H1 (cell line): ENCODE results near the gene KIF5A. TPM values are rescaled to one million over a fixed set of nuclear protein-coding genes. Genes with fewer than 3 reads are reported as not detected.
A peak's percentile ranks its signal among the peaks of the same experiment; 100 is the strongest.

ENCODE experiments used
- CTCF ChIA-PET: fragments of 300-600 bp; sonication (Branson Sonifier 250); formaldehyde crosslinking; loops from one replicate; lab custom pipeline; 2021; ENCODE audit not compliant: partially characterized antibody; lab: Charles Lee
- POLR2A ChIA-PET: fragments of 300-600 bp; sonication (Branson Sonifier 250); formaldehyde crosslinking; loops from one replicate; lab custom pipeline; 2021; ENCODE audit warnings: inconsistent platforms; ENCODE audit not compliant: partially characterized antibody; lab: Charles Lee
- DNase-seq, 2 experiments: peaks; one replicate each; pipeline versions ENCODE4 v3.0.0 to v3.0.0-alpha.2; 2010 to 2022; ENCODE audit warnings: low spot score in 2 of 2, low read depth in 1 of 2, mixed read lengths in 1 of 2
- FAIRE-seq: peaks from 2 replicates; lab custom pipeline; 2011; peaks lifted over from hg19 to GRCh38; lab: Jason Lieb, UNC
- H2AFZ ChIP-seq: 2 replicates; pipeline ENCODE4 v1.8.1; 2012; ENCODE audit warnings: low read length, inconsistent platforms
- H2AK5ac ChIP-seq: 2 replicates; pipeline ENCODE4 v1.6.1; 2013; ENCODE audit warnings: low read depth, low read length
- H2BK120ac ChIP-seq: replicated peaks from 2 replicates; pipeline ENCODE3; 2013; ENCODE audit warnings: low read depth, low read length, inconsistent platforms
- H2BK12ac ChIP-seq: 2 replicates; pipeline ENCODE4 v1.6.1; 2013; ENCODE audit warnings: low read depth, low read length
- H2BK15ac ChIP-seq: 2 replicates; pipeline ENCODE4 v1.6.1; 2013; ENCODE audit warnings: low read length
- H2BK20ac ChIP-seq: 2 replicates; pipeline ENCODE4 v1.6.1; 2013; ENCODE audit warnings: low read length
- H2BK5ac ChIP-seq: 2 replicates; pipeline ENCODE4 v1.6.1; 2013; ENCODE audit warnings: low read depth, low read length
- H3K14ac ChIP-seq: 2 replicates; pipeline ENCODE4 v1.6.1; 2013; ENCODE audit warnings: inconsistent platforms; ENCODE audit not compliant: insufficient read length
- H3K18ac ChIP-seq: 2 replicates; pipeline ENCODE4 v1.6.1; 2013; ENCODE audit warnings: low read length; ENCODE audit errors: extremely low read depth
- H3K23ac ChIP-seq: 2 replicates; pipeline ENCODE4 v1.6.1; 2013; ENCODE audit warnings: inconsistent platforms; ENCODE audit not compliant: insufficient read length
- H3K23me2 ChIP-seq: 2 replicates; pipeline ENCODE4 v1.6.1; 2013; ENCODE audit warnings: low read depth, low read length
- H3K27ac ChIP-seq: 2 replicates; pipeline ENCODE4 v1.6.1; 2011; ENCODE audit warnings: low read depth, low read length, inconsistent platforms
- H3K27me3 ChIP-seq, 4 experiments: replicated peaks in 1 of 4; 1 replicate in 1 of 4; 2 replicates in 3 of 4; pipeline versions ENCODE4 v1.6.1 to v1.8.1; 2011 to 2013; ENCODE audit warnings: low read length in 3 of 4, mild to moderate bottlenecking in 3 of 4, inconsistent platforms in 2 of 4, mixed read lengths in 2 of 4, moderate library complexity in 1 of 4; ENCODE audit not compliant: control insufficient read depth in 3 of 4, insufficient read depth in 3 of 4; ENCODE audit errors: extremely low read depth in 1 of 4
- H3K36me3 ChIP-seq, 4 experiments: 2 replicates each; pipeline versions ENCODE4 v1.6.1 to v1.8.1; 2011 to 2013; ENCODE audit warnings: mild to moderate bottlenecking in 4 of 4, low read length in 3 of 4, moderate library complexity in 2 of 4, control low read depth in 1 of 4, inconsistent platforms in 1 of 4; ENCODE audit not compliant: insufficient read depth in 4 of 4, control insufficient read depth in 2 of 4
- H3K4ac ChIP-seq: replicated peaks from 2 replicates; pipeline ENCODE3; 2013; ENCODE audit warnings: low read length, low read depth, mixed read lengths, inconsistent platforms; ENCODE audit not compliant: insufficient read length
- H3K4me1 ChIP-seq, 4 experiments: replicated peaks in 1 of 4; 1 replicate in 1 of 4; 2 replicates in 3 of 4; pipeline versions ENCODE4 v1.6.1 to v1.8.1; 2011 to 2013; ENCODE audit warnings: low read length in 3 of 4, inconsistent platforms in 2 of 4, mixed read lengths in 1 of 4; ENCODE audit not compliant: insufficient read depth in 4 of 4, control insufficient read depth in 3 of 4
- H3K4me2 ChIP-seq, 2 experiments: 2 replicates each; pipeline versions ENCODE4 v1.6.1 to v1.8.1; 2011 to 2013; ENCODE audit warnings: low read depth in 2 of 2, low read length in 2 of 2, control low read depth in 1 of 2, inconsistent platforms in 1 of 2, mild to moderate bottlenecking in 1 of 2; ENCODE audit not compliant: insufficient read depth in 1 of 2
- H3K4me3 ChIP-seq, 4 experiments: fragments of 200-600, 300-600 bp in 1 of 4; sonication (generic), shearing (Covaris generic), sonication (Bioruptor Twin) in 1 of 4; 2 replicates each; pipeline versions ENCODE4 v1.5.1 to v1.8.1; 2011 to 2016; ENCODE audit warnings: low read length in 4 of 4, low read depth in 3 of 4, control low read depth in 2 of 4, inconsistent platforms in 2 of 4, mild to moderate bottlenecking in 2 of 4, mixed read lengths in 1 of 4, moderate library complexity in 1 of 4; ENCODE audit not compliant: insufficient read depth in 2 of 4; ENCODE audit errors: extremely low read depth in 1 of 4
- H3K56ac ChIP-seq: replicated peaks from 2 replicates; pipeline ENCODE3; 2013; ENCODE audit warnings: low read depth, mild to moderate bottlenecking, mixed read lengths, low read length, inconsistent platforms; ENCODE audit not compliant: insufficient read length
- H3K79me1 ChIP-seq: 2 replicates; pipeline ENCODE4 v1.6.1; 2013; ENCODE audit warnings: low read depth, low read length, control low read depth
- H3K79me2 ChIP-seq, 2 experiments: 2 replicates each; pipeline versions ENCODE4 v1.6.1 to v1.8.1; 2012 to 2013; ENCODE audit warnings: low read length in 2 of 2, mild to moderate bottlenecking in 2 of 2, inconsistent platforms in 1 of 2; ENCODE audit not compliant: insufficient read depth in 2 of 2, control insufficient read depth in 1 of 2
- H3K9ac ChIP-seq, 4 experiments: replicated peaks in 1 of 4; 1 replicate in 1 of 4; 2 replicates in 3 of 4; pipeline versions ENCODE4 v1.6.1 to v1.8.1; 2011 to 2013; ENCODE audit warnings: low read depth in 3 of 4, low read length in 3 of 4, control low read depth in 2 of 4, mild to moderate bottlenecking in 2 of 4, moderate library complexity in 2 of 4, inconsistent platforms in 1 of 4; ENCODE audit errors: extremely low read depth in 1 of 4
- H3K9me3 ChIP-seq, 2 experiments: 2 replicates each; pipeline versions ENCODE4 v1.6.1 to v1.8.1; 2012 to 2013; ENCODE audit warnings: mild to moderate bottlenecking in 2 of 2, moderate library complexity in 2 of 2, control low read depth in 1 of 2, inconsistent platforms in 1 of 2, low read depth in 1 of 2, low read length in 1 of 2, mixed read lengths in 1 of 2; ENCODE audit not compliant: insufficient read depth in 2 of 2
- H4K20me1 ChIP-seq, 2 experiments: replicated peaks in 1 of 2; 2 replicates each; pipeline versions ENCODE3 to v1.8.1; 2011 to 2013; ENCODE audit warnings: inconsistent platforms in 2 of 2, low read length in 2 of 2, mild to moderate bottlenecking in 1 of 2; ENCODE audit not compliant: insufficient read depth in 2 of 2, control insufficient read depth in 1 of 2
- H4K5ac ChIP-seq: 2 replicates; pipeline ENCODE4 v1.6.1; 2013; ENCODE audit warnings: low read length, low read depth, mixed read lengths, inconsistent platforms; ENCODE audit not compliant: insufficient read length
- H4K8ac ChIP-seq: 2 replicates; pipeline ENCODE4 v1.8.0; 2013; ENCODE audit warnings: mild to moderate bottlenecking, moderate library complexity, low read length, inconsistent platforms; ENCODE audit not compliant: insufficient read depth; ENCODE audit errors: extremely low read depth
- H4K91ac ChIP-seq: replicated peaks from 2 replicates; pipeline ENCODE3; 2013; ENCODE audit warnings: low read length, mixed read lengths, inconsistent platforms; ENCODE audit not compliant: insufficient read length
- EGR1 ChIP-seq: IDR thresholded peaks from 2 replicates; pipeline ENCODE4 v1.6.1; 2011; ENCODE audit warnings: low read depth, low read length, borderline replicate concordance
- EP300 ChIP-seq, 2 experiments: IDR thresholded peaks; 1 replicate in 1 of 2; 2 replicates in 1 of 2; pipeline ENCODE4 v1.6.1; 2011 to 2012; ENCODE audit warnings: low read depth in 2 of 2, low read length in 2 of 2, mild to moderate bottlenecking in 2 of 2, borderline replicate concordance in 1 of 2, inconsistent platforms in 1 of 2, moderate library complexity in 1 of 2
- WGBS, 2 experiments: shearing (Covaris generic) in 1 of 2; methylation state at CpG; one replicate each; pipeline versions ENCODE4 v1.1.6 to v1.1.7; 2013 to 2015; ENCODE audit warnings: low lambda C conversion rate in 2 of 2, mixed read lengths in 2 of 2, inconsistent platforms in 1 of 2, low coverage in 1 of 2, missing lambda C conversion rate in 1 of 2; ENCODE audit not compliant: insufficient replicate concordance in 2 of 2, insufficient coverage in 1 of 2, insufficient read length in 1 of 2; ENCODE audit errors: extremely low coverage in 1 of 2, missing lambda C conversion rate in 1 of 2; 5-methylcytosine and 5-hydroxymethylcytosine counted together
- polyA plus RNA-seq, 7 experiments: library from polyadenylated mRNA; depleted of rRNA in 3 of 7; stranded (reverse) in 5 of 7; unstranded in 2 of 7; fragments of >200 nt in 5 of 7; fragments of 200-250 nt in 2 of 7; gene quantifications; 1 replicate in 5 of 7; 2 replicates in 1 of 7; 4 replicates in 1 of 7; pipeline versions ENCODE4 v1.2.1 to v1.2.3, GENCODE V29; 2011 to 2013; ENCODE audit warnings: missing spikeins in 2 of 7, mixed read lengths in 2 of 7
- total RNA-seq: library from RNA; stranded (reverse); fragmentation: NEBNext Ultra II Directional; extraction: Animal tissue kit (Norgen Biotek cat#: 25700); gene quantifications from 2 replicates; pipeline ENCODE4 v1.2.1, GENCODE V29; 2021

KIF5A gene
- total and polyA plus RNA-seq, 2 of the 8 experiments (the other 6 are each of a cell fraction or from before 2014, with no cell fraction given) = 10.7 to 21.9 TPM

- WGBS, 2 experiments = 25% methylated on average over 10 of the region's 13 CpGs; no CpG with 5 or more reads in 1 of the 2 experiments
- Histone ChIP-seq H3K14ac (no peak overlapping the region), H2BK12ac (peak overlapping the region; percentile 85; the same call in 1 of the 2 replicates), H3K79me1 (peaks cover 10% of the 10 kb centered on the region), H3K23me2 (peaks cover 19% of the 10 kb centered on the region), H3K9me3 (no peaks in the 10 kb centered on the region), H3K4me2 (peak overlapping the region; percentile 69 to 77), H3K23ac (no peak overlapping the region), H3K27ac (no peak overlapping the region), H2BK5ac (no peak overlapping the region), H4K8ac (no peak overlapping the region; the same call in 1 of the 2 replicates), H3K4me3 (peak overlapping the region; percentile 75 to 96 (median 96); a peak in 7 of 8 replicates), H3K18ac (no peak overlapping the region; the same call in 1 of the 2 replicates), H3K56ac (no peak overlapping the region), H2BK120ac (no peak overlapping the region), H3K9ac (no peak overlapping the region), H3K27me3 (peaks cover 0 to 5% (median 3%) of the 10 kb centered on the region in 4 experiments; a peak in 2 of 7 replicates), H3K4me1 (peaks cover 9 to 29% (median 12%) of the 10 kb centered on the region in 4 experiments; a peak in 6 of 7 replicates), H3K4ac (no peak overlapping the region), H2AFZ (peak overlapping the region; percentile 29; the same call in 1 of the 2 replicates), H2BK15ac (peak overlapping the region; percentile 25; the same call in 1 of the 2 replicates), H3K79me2 (peaks cover 4 to 47% of the 10 kb centered on the region in 2 experiments; a peak in 3 of 4 replicates), H2AK5ac (no peak overlapping the region), H2BK20ac (no peak overlapping the region), H4K5ac (peak overlapping the region; percentile 5), H3K36me3 (no peaks in the 10 kb centered on the region; a peak in 1 of 8 replicates), H4K20me1 (peaks cover 9 to 14% of the 10 kb centered on the region in 2 experiments), H4K91ac (peak overlapping the region; percentile 14)
- ChIA-PET POLR2A (interaction anchor here (1.1 to 2.0 kb wide), 3 partner anchors 12 to 29 kb away, joined by 3 to 12 read pairs (median 5); partner anchors contain the start of gene DDIT3), CTCF (interaction anchor here (0.5 kb wide), 1 partner anchor 1218 kb away, joined by 3 read pairs; no protein-coding TSS in a partner anchor)
- TF ChIP-seq EGR1 (no peak), EP300 (IDR thresholded peaks at IDR 0.05; ENCODE audit: borderline replicate concordance in 1 of 2, low read depth in 2 of 2, low read length in 2 of 2) (no peak)
- DNase-seq = no peak
- FAIRE-seq = no peak
Measured at GRCh38 chr12:57549203-57549908, 488 bp upstream of the KIF5A start.
